A549 (cell line): Measurements from ENCODE around the gene MARCHF9. TPM values are rescaled to one million over a fixed set of nuclear protein-coding genes. Genes with fewer than 3 reads are reported as not detected.
A peak's percentile ranks its signal among the peaks of the same experiment; 100 is the strongest.

Experiments used
- ATAC-seq, 2 experiments: fragments of 200-7000 bp in 1 of 2; fragments of >200 bp in 1 of 2; cut with Nextera tagmentation in 1 of 2; cut with Tn5 transposase in 1 of 2; 3 replicates each; pipeline versions ENCODE4 v1.8.0 to v1.9.1; 2018 to 2020; ENCODE audit warnings: mild to moderate bottlenecking in 1 of 2, moderate library complexity in 1 of 2
- CTCF ChIA-PET: fragments of 300-600 bp; sonication (Branson Sonifier 250); formaldehyde crosslinking; extraction: SDS; loops from one replicate; lab custom pipeline; 2021; ENCODE audit warnings: antibody characterized with exemption, inconsistent platforms; lab: Yijun Ruan, JAX
- POLR2A ChIA-PET: fragments of 350-600 bp; formaldehyde crosslinking; extraction: SDS; loops from one replicate; lab custom pipeline; 2021; ENCODE audit warnings: antibody characterized with exemption, inconsistent platforms; lab: Yijun Ruan, JAX
- DNase-seq, 2 experiments: peaks; one replicate each; pipeline versions ENCODE4 v3.0.0 to v3.0.0-alpha.2; 2011 to 2016; ENCODE audit warnings: low read depth in 1 of 2, low spot score in 1 of 2
- FAIRE-seq: peaks from 2 replicates; lab custom pipeline; 2011; peaks lifted over from hg19 to GRCh38; lab: Jason Lieb, UNC
- H3K27ac ChIP-seq, 2 experiments: fragments of >200 bp; sonication (Bioruptor Twin); formaldehyde crosslinking; 3 replicates each; pipeline ENCODE4 v1.5.1; 2016 to 2017
- H3K4me1 ChIP-seq: fragments of >200 bp; sonication (Bioruptor Twin); formaldehyde crosslinking; 3 replicates; pipeline ENCODE4 v1.6.1; 2016
- H3K4me2 ChIP-seq: fragments of >200 bp; sonication (Bioruptor Twin); formaldehyde crosslinking; 3 replicates; pipeline ENCODE4 v1.6.1; 2016
- H3K4me3 ChIP-seq: fragments of >200 bp; sonication (Bioruptor Twin); formaldehyde crosslinking; 3 replicates; pipeline ENCODE4 v1.5.1; 2016
- H3K9me3 ChIP-seq: fragments of >200 bp; sonication (Bioruptor Twin); formaldehyde crosslinking; 3 replicates; pipeline ENCODE4 v1.6.1; 2016
- BCL3 ChIP-seq: fragments of >200 bp; sonication (Bioruptor Twin); formaldehyde crosslinking; IDR thresholded peaks from 3 replicates; pipeline ENCODE4 v1.6.1; 2016
- CBX2 ChIP-seq: fragments of 200-600 bp; sonication (generic); IDR thresholded peaks from 2 replicates; pipeline ENCODE4 v1.6.1; 2016; ENCODE audit warnings: low read depth, mild to moderate bottlenecking, borderline replicate concordance
- CHD4 ChIP-seq: fragments of 200-600 bp; sonication (generic); IDR thresholded peaks from 2 replicates; pipeline ENCODE4 v1.6.1; 2016; ENCODE audit warnings: antibody characterized with exemption, mild to moderate bottlenecking, borderline replicate concordance
- EHF ChIP-seq: fragments of 250-450 bp; sonication (Bioruptor Pico); IDR thresholded peaks from 2 replicates; pipeline ENCODE4 v1.5.0; 2020; ENCODE audit warnings: mild to moderate bottlenecking
- FOXS1 ChIP-seq: fragments of 250-450 bp; sonication (Bioruptor Pico); IDR thresholded peaks from 2 replicates; pipeline ENCODE4 v1.5.0; 2020; ENCODE audit warnings: mild to moderate bottlenecking, moderate library complexity
- HOXA7 ChIP-seq: fragments of 250-450 bp; sonication (Bioruptor Pico); IDR thresholded peaks from 2 replicates; pipeline ENCODE4 v1.5.0; 2020; ENCODE audit warnings: mild to moderate bottlenecking, moderate library complexity
- JUN ChIP-seq, 2 experiments: fragments of >200 bp; sonication (Bioruptor Twin); formaldehyde crosslinking; IDR thresholded peaks; 2 replicates in 1 of 2; 3 replicates in 1 of 2; pipeline ENCODE4 v1.6.1; 2016 to 2017
- MAFK ChIP-seq: fragments of 450-650 bp; IDR thresholded peaks from 2 replicates; pipeline ENCODE4 v1.6.1; 2014; ENCODE audit not compliant: partially characterized antibody
- NPAS2 ChIP-seq: fragments of 250-450 bp; sonication (Bioruptor Pico); IDR thresholded peaks from 2 replicates; pipeline ENCODE4 v1.8.0; 2022; ENCODE audit warnings: mild to moderate bottlenecking, moderate library complexity, borderline replicate concordance
- RCOR1 ChIP-seq: fragments of 150-350 bp; IDR thresholded peaks from 2 replicates; pipeline ENCODE4 v1.6.1; 2014; ENCODE audit warnings: antibody characterized with exemption, low read length, low read depth
- REST ChIP-seq: fragments of 200-600 bp; sonication (generic); IDR thresholded peaks from 2 replicates; pipeline ENCODE4 v1.6.1; 2016; ENCODE audit warnings: antibody characterized with exemption, mild to moderate bottlenecking, moderate library complexity
- RFX5 ChIP-seq: fragments of 450-650 bp; IDR thresholded peaks from 2 replicates; pipeline ENCODE4 v1.7.1; 2014; ENCODE audit warnings: antibody characterized with exemption, mild to moderate bottlenecking, moderate library complexity
- TFCP2L1 ChIP-seq: fragments of 250-450 bp; sonication (Bioruptor Pico); IDR thresholded peaks from 2 replicates; pipeline ENCODE4 v1.5.0; 2021; ENCODE audit warnings: mild to moderate bottlenecking
- TP53 ChIP-seq: fragments of 250-450 bp; sonication (Bioruptor Pico); IDR thresholded peaks from 2 replicates; pipeline ENCODE4 v1.5.0; 2021; ENCODE audit warnings: mild to moderate bottlenecking, moderate library complexity
- WGBS: methylation state at CpG from one replicate; pipeline ENCODE4 v1.1.6; 2017; ENCODE audit errors: missing lambda C conversion rate; 5-methylcytosine and 5-hydroxymethylcytosine counted together
- polyA plus RNA-seq, 4 experiments: library from polyadenylated mRNA; depleted of rRNA in 3 of 4; stranded (reverse); fragments of >200 nt; fragmentation: RNase III in 1 of 4; extraction: RNeasy Plus Mini Kit Qiagen cat#74134 plus additional on column Dnase treatment in 1 of 4; gene quantifications; 2 replicates in 3 of 4; 3 replicates in 1 of 4; pipeline ENCODE4 v1.2.3, GENCODE V29; 2011 to 2017

Gene MARCHF9
- polyA plus RNA-seq, 2 of the 4 experiments (the other 2 are of a cell fraction) = 6.8 to 7.2 TPM

GRCh38 chr12:57726884-57727757 lies 27.8 kb upstream of the MARCHF9 start (continued):
- no peak for TF ChIP-seq TP53 (CRISPR knock-in tag)
- TF ChIP-seq RCOR1 = no peak
- 0 out of 5 replicates have a peak, but pooled peaks of 1 of the 2 experiments have one; percentile 5 for TF ChIP-seq JUN (IDR thresholded peaks at IDR 0.05)
- no peak for TF ChIP-seq EHF (CRISPR knock-in tag)
- TF ChIP-seq FOXS1 (CRISPR knock-in tag) = no peak
- TF ChIP-seq RFX5 = no peak
- no peak for TF ChIP-seq BCL3

- POLR2A ChIA-PET = no interaction called here
- DNase-seq = no peak
- TF ChIP-seq REST (peak; percentile 2; the same call in 1 of the 2 replicates), HOXA7 (no peak)
- no peak overlapping the region for H3K4me2 ChIP-seq
- no peak for FAIRE-seq
- no peak overlapping the region for H3K27ac ChIP-seq
- CTCF ChIA-PET = interaction anchor here (2.7 to 13.8 kb wide), 5 partner anchors 10 to 145 kb away, joined by 14 to 242 read pairs (median 20); partner anchors contain the start of genes AGAP2 and TSPAN31
- H3K4me1 ChIP-seq = peaks cover 18% of the 10 kb centered on the region
- ATAC-seq = no peak
- H3K9me3 ChIP-seq = no peaks in the 10 kb centered on the region
- WGBS = 91% methylated on average over 21 of the region's 21 CpGs
- H3K4me3 ChIP-seq = no peak overlapping the region
These were observed 27.0 kb upstream of the MARCHF9 start for GRCh38 chr12:57727758-57728395.

GRCh38 chr12:57729321-57729844 lies 25.5 kb upstream of the MARCHF9 start:
- FAIRE-seq (no peak), ATAC-seq (no peak)

More at GRCh38 chr12:57729321-57729844, 25.5 kb upstream of the MARCHF9 start:
- ChIA-PET CTCF (interaction anchor here (0.7 to 13.8 kb wide), 8 partner anchors 8 to 146 kb away, joined by 3 to 242 read pairs (median 4); partner anchors contain the start of genes AGAP2, CYP27B1 and TSPAN31), POLR2A (interaction anchor here (1.0 kb wide), 1 partner anchor 15 kb away, joined by 7 read pairs; the partner anchor contains the start of gene TSPAN31)
- TF ChIP-seq BCL3 (no peak), MAFK (no peak), TFCP2L1 (CRISPR knock-in tag) (no peak), RFX5 (no peak), CBX2 (no peak), CHD4 (no peak), NPAS2 (CRISPR knock-in tag) (no peak)
- Histone ChIP-seq H3K4me3 (no peak overlapping the region), H3K4me2 (no peak overlapping the region), H3K9me3 (no peaks in the 10 kb centered on the region), H3K27ac (no peak overlapping the region), H3K4me1 (peaks cover 13% of the 10 kb centered on the region)
- DNase-seq = no peak
- WGBS = 43% methylated on average over 5 of the region's 5 CpGs
